ENCODE measurements around the gene HEPACAM.
"Not testable (repeated sequence)": the region's sequence is repeated elsewhere in the genome, so short reads cannot be mapped to it uniquely, and the experiment has no call there.

The HEPACAM gene, protein sequence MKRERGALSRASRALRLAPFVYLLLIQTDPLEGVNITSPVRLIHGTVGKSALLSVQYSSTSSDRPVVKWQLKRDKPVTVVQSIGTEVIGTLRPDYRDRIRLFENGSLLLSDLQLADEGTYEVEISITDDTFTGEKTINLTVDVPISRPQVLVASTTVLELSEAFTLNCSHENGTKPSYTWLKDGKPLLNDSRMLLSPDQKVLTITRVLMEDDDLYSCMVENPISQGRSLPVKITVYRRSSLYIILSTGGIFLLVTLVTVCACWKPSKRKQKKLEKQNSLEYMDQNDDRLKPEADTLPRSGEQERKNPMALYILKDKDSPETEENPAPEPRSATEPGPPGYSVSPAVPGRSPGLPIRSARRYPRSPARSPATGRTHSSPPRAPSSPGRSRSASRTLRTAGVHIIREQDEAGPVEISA

DNA sequence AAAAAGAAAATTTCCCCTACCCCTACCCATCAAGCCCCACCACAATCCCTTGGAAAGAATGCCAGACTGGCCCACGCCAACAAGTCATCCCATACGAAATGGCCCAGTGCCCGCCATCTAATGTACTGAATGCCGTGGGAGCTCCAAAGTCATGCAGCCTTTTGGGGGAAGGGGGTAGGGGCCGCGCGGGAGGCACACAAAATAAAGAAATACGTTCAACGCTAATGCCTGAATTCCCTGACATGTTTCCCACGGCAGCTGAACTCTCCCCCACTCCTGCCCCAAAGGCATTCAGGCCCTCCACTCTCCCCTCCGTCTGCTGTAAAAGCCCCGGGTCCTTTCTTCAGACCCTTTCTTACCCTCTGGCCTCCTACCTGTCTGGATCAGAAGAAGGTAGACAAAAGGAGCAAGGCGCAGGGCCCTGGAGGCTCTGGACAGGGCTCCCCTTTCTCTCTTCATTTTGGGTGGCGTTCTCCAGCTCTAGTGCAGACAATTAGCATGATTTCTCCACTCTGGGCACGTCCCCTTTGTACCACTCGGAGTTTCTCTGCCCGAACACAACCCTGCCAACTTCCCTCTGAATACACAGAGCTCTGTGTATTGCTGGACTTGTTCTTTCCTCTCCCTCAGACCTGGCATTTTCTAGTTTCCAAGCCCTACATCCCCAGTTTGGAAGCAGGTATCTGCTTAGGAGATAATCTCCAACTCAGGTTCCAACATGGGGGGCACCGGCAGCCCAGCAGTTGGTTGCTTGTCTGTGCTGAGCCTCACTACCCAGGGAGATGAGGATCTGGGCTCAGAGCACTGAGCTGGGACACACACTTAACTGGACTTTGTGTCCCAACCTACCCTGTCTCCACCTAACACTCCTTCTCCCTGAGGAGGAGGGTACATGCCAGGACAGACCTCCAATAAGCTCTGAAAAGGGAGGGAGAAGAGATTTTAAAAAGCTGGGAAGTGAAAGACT, at the start of gene HEPACAM:
TSS of gene HEPACAM (minus strand) at position 500 of the 967 bp plus-strand sequence. CDS start at position 459, 41 bp downstream.
- DNase-seq (ENCODE audit: low read depth in 3 of 3), result no peak

DNA sequence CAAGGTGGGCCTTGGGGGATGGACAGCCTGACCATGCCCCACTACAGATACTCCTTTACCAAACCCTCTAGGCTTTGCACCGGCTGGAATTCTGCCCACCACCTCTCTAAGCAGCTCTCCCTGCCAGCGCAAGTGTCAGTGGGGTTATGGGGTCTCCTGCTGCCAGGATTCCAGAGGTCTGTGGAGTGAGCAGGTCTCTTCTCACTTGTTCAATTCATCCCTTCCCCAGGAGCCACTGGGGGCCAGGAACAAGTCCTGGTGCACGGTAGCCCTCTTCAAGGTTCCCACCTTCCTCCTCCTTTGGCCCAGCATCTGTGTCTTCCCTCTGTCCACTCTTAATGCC, 48.6 kb upstream of the HEPACAM start:
- DNase-seq (ENCODE audit: low read depth in 3 of 3), result no peak

DNA sequence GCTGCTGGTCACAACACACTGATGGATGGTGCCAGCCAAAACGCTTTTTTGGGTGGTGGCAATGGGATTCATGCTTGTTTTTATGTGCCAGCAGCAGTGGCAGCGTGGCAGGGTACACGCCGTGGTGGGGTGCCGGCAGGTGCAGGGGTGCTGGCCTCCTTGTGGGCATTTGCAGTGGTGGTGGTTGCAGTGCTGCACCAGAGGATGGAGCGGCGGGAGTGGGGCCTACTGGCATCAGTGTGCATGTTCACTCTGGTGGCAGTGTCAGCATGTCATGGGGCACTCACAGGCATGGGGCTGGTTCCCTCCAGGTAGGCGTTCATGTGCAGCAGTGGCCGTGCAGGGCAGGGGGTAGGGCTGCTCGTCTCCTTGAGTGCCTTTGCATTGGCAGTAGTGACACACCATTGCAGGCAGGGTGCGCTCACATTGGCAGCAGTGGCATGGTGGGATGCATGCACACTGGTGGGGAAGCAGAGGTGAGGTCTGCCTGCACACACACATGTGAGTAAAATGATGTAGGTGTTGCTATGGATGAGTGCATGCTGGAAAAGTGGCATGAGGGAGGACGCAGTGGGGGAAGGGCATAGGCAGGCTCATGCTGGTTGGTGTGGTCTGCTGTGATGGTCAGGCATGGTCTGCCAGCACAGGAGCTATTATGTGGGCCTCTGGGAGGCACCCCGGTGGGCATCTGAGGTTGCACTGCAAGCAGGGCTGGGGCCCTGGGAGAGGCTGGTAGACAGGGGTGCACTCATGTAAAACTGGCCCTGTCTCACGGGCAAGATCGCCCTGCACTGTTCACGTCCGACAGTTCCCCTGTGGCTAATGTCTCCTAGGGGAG, 48.0 kb upstream of the HEPACAM start:
- no peak for DNase-seq (ENCODE audit: low read depth in 3 of 3)

DNA sequence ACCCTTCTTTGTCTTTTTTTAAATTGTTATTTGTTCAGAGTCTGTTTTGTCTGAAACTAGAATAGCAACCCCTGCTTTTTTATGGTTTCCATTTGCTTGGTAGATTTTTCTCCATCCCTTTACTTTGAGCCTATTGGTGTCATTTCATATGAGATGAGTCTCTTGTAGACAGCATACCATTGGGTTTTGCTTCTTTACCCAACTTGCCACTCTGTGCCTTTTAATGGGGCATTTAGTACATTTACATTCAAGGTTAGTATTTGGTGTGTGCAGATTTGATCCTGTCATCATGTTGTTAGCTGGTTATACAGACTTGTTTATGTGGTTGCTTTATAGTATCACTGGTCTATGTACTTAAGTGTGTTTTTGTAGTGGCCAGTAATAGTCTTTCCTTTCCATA, 46.2 kb upstream of the HEPACAM start:
- no peak for DNase-seq (ENCODE audit: low read depth in 3 of 3)

DNA sequence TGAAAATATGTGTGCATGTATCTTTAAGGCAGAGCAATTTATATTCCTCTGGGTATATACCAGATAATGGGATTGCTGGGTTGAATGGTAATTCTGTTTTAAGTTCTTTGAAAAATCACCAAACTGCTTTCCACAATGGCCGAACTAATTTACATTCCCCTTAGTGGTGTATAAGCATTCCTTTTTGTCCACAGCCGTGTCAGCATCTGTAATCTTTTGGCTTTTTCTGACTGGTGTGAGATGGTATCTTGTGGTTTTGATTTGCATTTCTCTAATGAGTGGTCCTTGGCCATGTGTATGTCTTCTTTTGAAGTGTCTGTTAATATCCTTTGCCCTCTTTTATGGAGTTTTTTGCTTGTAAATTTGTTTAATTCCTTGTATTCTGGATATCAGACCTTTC, 42.5 kb upstream of the HEPACAM start:
- no peak for DNase-seq (ENCODE audit: low read depth in 3 of 3)

DNA sequence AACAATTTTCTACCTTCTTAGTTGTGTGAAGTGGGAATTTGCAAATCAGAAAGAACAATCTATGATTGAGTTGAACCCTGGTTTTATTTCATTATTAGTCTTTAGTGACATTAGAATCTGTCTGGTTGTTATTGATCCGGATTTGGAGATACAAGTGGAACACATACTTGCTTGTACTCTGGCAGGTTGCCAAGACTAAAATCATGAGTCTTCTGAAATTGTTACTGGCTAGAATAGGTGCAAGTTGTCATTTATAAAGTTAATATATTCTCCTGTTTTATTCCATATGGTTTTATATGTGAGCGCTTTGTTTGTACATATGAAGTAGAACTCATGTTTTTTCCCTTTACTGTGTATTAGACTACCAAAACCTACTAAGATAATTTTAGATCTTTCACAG, 41.2 kb upstream of the HEPACAM start:
- no peak for DNase-seq (ENCODE audit: low read depth in 3 of 3)

DNA sequence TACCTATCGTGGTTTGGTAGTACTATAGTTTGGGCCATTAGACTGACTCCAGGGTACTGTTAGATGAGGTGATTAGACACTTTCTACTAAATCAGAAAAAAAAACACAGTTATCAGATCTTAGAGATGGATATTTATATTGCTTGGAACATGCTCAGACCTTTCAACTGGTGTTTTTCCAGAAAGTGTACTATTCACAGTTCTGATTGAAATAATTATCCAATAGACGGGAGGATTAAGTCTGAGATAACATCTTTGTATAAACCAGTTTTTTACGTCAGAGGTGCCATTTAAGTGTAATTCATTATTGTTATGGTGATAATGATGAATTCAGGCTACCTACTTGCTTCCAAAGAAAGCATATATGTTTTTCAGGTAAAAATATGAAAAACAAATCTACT, 40.7 kb upstream of the HEPACAM start:
- no peak for DNase-seq (ENCODE audit: low read depth in 3 of 3)

DNA sequence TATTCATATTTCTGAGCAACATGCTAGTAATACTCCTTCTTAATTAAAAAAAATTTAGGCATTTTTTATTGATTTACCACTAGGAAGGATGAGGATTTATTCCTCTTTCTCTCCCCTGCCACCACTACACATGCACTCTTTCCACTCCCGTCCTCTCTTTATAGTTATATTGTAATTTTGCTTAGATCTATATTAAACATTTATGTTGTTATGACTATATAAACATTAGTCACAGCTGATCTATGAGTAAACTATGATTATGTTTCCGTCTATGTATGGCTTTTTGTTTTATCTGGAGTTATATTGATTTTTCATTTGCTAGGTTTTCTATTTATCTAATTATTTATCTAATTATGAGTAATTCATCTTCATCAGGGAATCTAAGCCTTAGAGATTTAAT, 36.0 kb upstream of the HEPACAM start:
- DNase-seq (ENCODE audit: low read depth in 3 of 3), result no peak

DNA sequence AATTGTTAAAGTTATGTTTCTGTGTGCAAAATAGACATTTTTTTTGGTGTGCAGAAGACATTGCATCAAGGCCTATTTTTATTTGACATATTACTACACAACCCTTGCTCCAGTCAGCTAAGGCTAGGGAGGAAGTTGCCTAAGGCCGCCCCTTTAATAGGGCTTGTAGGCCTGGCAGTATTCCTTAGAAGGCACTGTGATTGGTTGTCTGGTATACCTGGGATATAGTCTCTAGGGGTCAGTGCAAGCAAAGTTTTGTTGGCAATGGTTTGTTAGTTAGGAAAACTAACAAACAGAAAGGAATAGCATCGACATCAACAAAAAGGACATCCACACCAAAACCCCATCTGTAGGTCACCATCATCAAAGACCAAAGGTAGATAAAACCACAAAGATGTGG, 35.1 kb upstream of the HEPACAM start:
- DNase-seq (ENCODE audit: low read depth in 3 of 3), result no peak

DNA sequence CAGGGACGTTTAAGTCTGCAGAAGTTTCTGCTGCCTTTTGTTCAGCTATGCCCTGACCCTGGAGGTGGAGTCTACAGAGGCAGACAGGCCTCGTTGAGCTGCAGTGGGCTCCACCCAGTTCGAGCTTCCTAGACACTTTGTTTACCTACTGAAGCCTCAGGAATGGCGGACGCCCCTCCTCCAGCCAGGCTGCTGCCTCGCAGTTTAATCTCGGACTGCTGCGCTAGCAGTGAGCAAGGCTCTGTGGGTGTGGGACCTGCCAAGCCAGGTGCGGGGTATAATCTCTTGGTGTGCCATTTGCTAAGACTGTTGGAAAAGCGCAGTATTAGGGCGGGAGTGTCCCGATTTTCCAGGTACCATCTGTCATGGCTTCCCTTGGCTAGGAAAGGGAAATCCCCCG, 32.4 kb upstream of the HEPACAM start:
- not testable (repeated sequence) for DNase-seq (ENCODE audit: low read depth in 3 of 3)

DNA sequence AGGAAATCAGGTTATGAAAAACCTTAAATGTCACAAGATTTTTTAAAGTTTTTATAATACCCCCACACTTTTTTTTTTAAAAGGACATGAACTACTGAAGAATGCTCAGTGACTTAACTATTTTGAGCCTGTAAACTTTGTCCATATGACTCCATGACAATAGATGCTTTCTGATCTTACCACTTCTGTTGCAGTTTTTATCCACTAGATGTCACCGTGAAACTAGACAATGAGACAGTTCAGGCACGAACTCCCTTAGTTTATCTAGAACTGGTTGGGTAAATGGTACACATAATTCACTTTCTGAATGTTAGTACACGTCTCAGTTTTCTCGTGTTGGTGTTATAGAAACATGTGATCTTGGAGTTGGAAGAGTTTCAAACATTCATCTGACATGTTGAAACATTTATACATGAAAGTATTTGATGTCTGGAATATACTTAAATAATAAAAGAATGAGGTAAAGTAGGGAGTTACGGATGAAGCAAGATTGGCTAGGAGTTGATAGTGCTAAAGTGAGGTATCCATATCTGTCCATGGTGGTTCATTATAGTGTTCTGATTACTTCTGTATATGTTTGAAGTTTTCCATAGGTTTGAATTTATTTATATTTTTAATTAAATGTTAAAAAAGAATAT, 26.2 kb upstream of the HEPACAM start:
- no peak for DNase-seq (ENCODE audit: low read depth in 3 of 3)

DNA sequence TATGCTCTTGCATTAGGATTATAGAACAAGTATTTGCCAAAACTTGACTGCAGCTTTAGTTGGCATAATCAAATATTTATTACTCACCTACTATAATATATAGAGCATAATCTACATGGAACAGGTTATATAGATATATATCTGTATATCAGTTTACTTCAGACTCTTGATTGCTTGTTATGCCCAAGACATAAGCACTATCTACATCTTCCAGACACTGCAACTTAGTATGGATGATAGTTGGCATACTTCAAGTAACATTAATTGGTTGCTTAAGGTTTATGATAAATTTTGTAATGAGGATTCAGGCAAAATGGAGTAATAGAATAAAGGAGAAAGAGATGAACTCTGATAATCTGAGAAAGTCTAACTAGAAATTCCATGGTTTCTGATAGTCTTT, 19.2 kb upstream of the HEPACAM start:
- DNase-seq (ENCODE audit: low read depth in 3 of 3), result no peak

DNA sequence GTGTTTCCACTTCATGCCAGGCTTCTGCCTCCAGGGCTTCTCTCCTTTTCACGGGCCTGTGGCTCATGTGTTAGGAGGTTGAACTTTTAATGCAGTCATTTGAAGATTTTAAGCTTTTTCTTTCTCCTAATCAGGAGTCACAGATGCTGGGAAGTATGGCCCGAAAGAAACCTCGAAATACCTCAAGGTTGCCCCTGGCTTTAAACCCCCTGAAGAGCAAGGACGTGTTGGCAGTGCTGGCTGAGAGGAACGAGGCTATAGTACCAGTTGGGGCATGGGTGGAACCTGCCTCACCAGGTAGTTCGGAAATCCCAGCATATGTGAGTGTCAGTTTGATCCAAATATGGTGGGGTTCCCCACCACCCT, 18.7 kb upstream of the HEPACAM start:
- DNase-seq (ENCODE audit: low read depth in 3 of 3), result no peak

DNA sequence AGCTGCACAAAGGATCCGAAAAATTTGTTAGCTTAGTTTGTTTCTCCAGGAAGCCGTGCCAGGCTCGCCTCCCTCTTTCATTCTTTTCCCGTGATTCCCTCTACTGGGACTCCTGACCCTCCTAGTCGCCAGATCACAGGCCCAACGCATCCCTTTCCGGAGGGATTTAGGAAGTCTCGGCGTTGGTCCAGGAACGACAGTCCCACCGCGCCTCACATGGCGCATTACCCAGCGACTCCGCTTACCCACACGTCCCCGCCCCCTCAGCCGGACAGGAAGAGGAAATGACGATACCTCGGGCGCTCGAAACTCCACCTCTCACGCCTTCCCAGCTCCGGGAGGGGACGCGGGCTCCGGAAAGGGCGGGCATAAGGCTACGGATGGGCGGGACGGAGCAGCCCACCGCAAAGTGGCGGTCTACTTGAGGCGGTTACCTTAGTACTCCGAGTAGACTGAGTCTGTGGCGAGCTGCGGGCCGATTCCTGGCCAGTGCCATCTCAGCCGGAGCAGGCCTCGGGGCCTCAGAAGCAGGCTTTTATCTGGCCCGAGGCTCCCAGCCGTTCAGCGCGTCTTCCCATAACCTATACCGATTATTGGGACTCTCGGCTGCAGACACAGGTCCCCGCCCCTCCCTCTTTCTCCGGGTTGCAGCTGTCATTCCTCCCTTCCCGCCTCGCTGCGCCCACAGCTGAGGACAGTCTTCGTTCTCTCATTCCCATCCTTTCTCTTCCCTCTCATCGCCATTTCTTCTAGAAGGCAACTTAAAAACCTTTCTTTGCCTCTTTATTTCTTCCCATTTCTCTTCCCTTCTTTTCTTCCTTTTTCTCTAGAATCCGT, 18.1 kb upstream of the HEPACAM start, which contains the start of gene CCDC15:
TSS of gene CCDC15 (plus strand) at position 450 of the 837 bp plus-strand sequence. CDS start 531 bp downstream, outside the sequence.
- DNase-seq (ENCODE audit: low read depth in 3 of 3), result peak; percentile 91 to 97 (median 96)

DNA sequence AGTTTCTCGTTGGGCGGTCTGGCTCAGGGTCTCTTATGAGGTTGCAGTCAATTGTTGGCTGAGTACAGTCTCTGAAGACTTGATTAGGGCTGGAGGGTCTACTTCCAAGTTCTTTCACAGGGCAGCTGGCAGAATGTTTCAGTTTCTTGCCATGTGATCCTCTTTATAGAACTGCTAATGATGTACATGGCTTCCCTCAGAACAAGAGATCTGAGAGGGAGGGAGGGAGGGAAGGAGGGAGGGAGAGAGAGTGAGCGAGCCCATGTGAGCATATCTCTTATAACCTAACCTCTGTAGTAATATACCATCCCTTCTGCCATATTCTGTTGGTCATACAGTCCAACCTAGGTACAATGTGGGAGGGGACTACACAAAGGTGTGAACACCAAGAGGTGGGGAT, 15.5 kb upstream of the HEPACAM start:
- no peak for DNase-seq (ENCODE audit: low read depth in 3 of 3)

DNA sequence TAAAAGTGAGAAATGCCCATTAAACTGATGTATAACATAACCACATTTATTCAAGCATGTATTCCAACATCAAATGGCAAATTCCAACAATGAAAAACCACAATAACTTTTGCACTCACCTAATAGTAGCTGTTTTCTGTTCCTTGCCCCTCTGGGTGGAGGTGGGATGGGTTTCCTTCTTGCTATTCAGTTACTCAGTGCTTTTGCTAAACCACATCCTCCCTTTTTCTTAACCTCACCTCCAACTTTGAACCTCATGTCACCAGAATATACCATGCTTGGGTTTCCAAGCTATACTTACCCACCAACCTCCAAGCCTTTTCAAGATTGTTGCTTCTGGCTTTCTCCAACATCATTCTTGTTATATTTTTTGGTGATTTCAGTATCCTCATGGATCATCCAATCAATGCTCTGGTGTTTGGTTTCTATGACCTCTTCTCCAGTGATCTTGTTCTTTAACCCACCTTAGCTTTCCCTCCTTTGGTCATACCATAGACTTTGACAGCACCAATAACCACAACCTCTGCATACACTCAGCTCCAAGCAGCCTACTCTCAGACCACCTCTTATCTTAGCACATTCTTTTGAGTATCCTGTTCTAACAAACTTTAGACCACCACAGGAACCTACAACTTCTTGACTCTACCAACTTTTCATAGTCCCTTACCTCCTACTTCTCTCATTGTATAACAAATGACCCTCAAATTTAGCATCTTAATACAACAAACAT, 14.9 kb upstream of the HEPACAM start:
- no peak for DNase-seq (ENCODE audit: low read depth in 3 of 3)

DNA sequence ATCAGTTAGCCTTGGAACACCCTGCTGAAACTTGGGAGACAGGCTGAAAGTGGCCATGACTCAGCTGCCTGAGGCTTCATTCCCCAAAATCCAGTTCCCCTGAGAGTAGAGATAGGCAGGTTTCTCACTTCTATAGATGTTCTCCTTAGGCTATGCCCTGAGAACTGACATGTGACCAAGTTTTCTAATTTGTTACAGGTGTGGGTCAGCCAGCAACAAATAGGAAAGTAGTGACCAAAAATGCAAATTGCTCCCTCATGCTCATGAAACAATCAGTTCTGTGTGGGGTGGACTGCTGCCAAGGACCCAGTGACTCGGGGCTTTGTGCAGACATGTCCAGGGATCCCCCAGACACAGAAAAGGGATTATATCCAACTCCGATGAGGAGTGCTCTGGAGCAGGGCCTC, 10.9 kb upstream of the HEPACAM start:
- DNase-seq (ENCODE audit: low read depth in 3 of 3), result no peak

DNA sequence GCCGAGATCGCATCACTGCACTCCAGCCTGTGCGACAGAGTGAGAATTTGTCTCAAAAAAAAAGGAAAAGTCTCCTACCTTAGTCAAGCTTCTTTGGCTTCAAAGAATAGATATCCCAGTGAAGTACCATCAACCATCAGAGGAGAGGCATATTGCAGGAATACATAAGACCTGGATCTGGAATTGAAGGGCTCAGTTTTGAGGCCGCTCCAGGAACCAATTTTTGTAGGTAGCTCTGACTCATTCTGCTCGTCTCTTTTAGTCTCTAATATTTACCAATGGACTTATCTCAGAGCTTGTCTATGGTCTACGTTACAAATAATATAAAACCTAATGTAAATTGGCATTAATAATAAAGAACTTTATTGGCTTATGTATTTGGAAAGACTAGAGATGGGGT, 10.0 kb upstream of the HEPACAM start:
- no peak for DNase-seq (ENCODE audit: low read depth in 3 of 3)

DNA sequence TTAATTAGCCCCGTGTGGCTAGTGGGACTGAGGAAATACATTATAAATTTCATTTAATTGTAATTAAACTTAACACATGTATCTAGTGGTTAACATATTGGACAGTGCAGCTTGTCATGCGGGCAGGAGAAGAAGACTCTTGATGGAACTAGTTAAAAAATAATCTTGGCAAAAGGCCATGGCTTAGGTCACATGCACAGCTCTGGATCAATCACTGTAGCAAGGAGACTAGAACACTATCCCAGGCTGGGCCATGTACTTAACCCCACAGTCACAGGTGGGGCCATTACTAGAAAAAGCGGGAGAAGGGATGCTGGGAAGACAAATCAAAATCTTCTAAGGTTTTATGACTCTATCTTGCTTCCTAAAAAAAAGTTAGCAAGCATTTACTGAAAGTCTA, 8.7 kb upstream of the HEPACAM start:
- DNase-seq (ENCODE audit: low read depth in 3 of 3), result no peak

DNA sequence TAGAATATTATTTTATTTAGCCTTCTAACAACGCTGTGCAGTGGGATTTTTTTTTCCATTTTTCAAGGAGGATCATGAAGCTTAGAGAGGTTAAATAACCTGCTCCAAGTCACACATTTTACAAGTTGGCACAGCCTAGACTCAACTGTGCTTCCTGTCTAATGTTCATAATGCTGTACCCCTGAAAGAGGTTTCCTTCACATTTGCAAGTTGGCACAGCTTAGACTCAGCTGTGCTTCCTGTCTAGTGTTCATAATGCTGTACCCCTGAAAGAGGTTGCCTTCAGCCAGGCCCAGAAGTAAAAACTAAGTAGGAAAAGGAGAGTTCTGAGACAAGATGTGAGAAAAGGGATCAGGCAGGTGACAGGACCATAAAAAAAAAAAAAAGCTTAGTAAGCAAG, 7.9 kb upstream of the HEPACAM start:
- DNase-seq (ENCODE audit: low read depth in 3 of 3), result no peak

Measured in stimulated activated CD4-positive, alpha-beta T cell treated with anti-CD3 and anti-CD28 coated beads, TNF-alpha, amount 100 ng/mL, for 24 hours (primary cell).